ENCODE results near the gene GABBR2.

Gene GABBR2

GRCh38 chr9:98521141-98521540, 187.6 kb downstream of the GABBR2 start:
- ATAC-seq (ENCODE audit: low read depth): peak; percentile 63; the same call in 2 of the 3 replicates
- no peak for DNase-seq (ENCODE audit: low spot score)
- no peaks in the 10 kb centered on the region for H3K9me3 ChIP-seq (ENCODE audit: severe bottlenecking)
- H3K27me3 ChIP-seq (ENCODE audit: insufficient read depth, poor library complexity, severe bottlenecking): no peaks in the 10 kb centered on the region
- no peaks in the 10 kb centered on the region for H3K36me3 ChIP-seq (ENCODE audit: low read depth)
- no peak overlapping the region for H3K27ac ChIP-seq (ENCODE audit: poor library complexity, severe bottlenecking)
- peaks cover 6% of the 10 kb centered on the region for H3K4me1 ChIP-seq (ENCODE audit: insufficient read depth, poor library complexity, severe bottlenecking)
- no peak overlapping the region for H3K4me3 ChIP-seq (ENCODE audit: severe bottlenecking)
- TF ChIP-seq CTCF (IDR thresholded peaks at IDR 0.05; ENCODE audit: poor library complexity, severe bottlenecking): no peak

- Histone ChIP-seq H3K27ac (ENCODE audit: poor library complexity, severe bottlenecking) (no peak overlapping the region), H3K27me3 (ENCODE audit: insufficient read depth, poor library complexity, severe bottlenecking) (no peaks in the 10 kb centered on the region), H3K4me1 (ENCODE audit: insufficient read depth, poor library complexity, severe bottlenecking) (peaks cover 6% of the 10 kb centered on the region), H3K4me3 (ENCODE audit: severe bottlenecking) (no peak overlapping the region), H3K36me3 (ENCODE audit: low read depth) (no peaks in the 10 kb centered on the region), H3K9me3 (ENCODE audit: severe bottlenecking) (no peaks in the 10 kb centered on the region)
- DNase-seq (ENCODE audit: low spot score) (no peak), ATAC-seq (ENCODE audit: low read depth) (no peak)
- TF ChIP-seq CTCF (IDR thresholded peaks at IDR 0.05; ENCODE audit: poor library complexity, severe bottlenecking): no peak
Observed at GRCh38 chr9:98520221-98520960, 188.3 kb downstream of the GABBR2 start.

- no peaks in the 10 kb centered on the region for H3K27me3 ChIP-seq (ENCODE audit: insufficient read depth, poor library complexity, severe bottlenecking)
- DNase-seq (ENCODE audit: low spot score): no peak
- no peak for ATAC-seq (ENCODE audit: low read depth)
- TF ChIP-seq CTCF (IDR thresholded peaks at IDR 0.05; ENCODE audit: poor library complexity, severe bottlenecking): no peak
- H3K27ac ChIP-seq (ENCODE audit: poor library complexity, severe bottlenecking): no peak overlapping the region
- no peaks in the 10 kb centered on the region for H3K36me3 ChIP-seq (ENCODE audit: low read depth)
- peaks cover 6% of the 10 kb centered on the region for H3K4me1 ChIP-seq (ENCODE audit: insufficient read depth, poor library complexity, severe bottlenecking)
- no peak overlapping the region for H3K4me3 ChIP-seq (ENCODE audit: severe bottlenecking)
- H3K9me3 ChIP-seq (ENCODE audit: severe bottlenecking): no peaks in the 10 kb centered on the region
Observed at GRCh38 chr9:98519641-98520040, 189.1 kb downstream of the GABBR2 start.

- no peak for ATAC-seq (ENCODE audit: low read depth)
- Histone ChIP-seq H3K36me3 (ENCODE audit: low read depth) (no peaks in the 10 kb centered on the region), H3K27me3 (ENCODE audit: insufficient read depth, poor library complexity, severe bottlenecking) (no peaks in the 10 kb centered on the region), H3K4me3 (ENCODE audit: severe bottlenecking) (no peak overlapping the region), H3K4me1 (ENCODE audit: insufficient read depth, poor library complexity, severe bottlenecking) (peaks cover 6% of the 10 kb centered on the region), H3K27ac (ENCODE audit: poor library complexity, severe bottlenecking) (no peak overlapping the region), H3K9me3 (ENCODE audit: severe bottlenecking) (no peaks in the 10 kb centered on the region)
- no peak for DNase-seq (ENCODE audit: low spot score)
- TF ChIP-seq CTCF (IDR thresholded peaks at IDR 0.05; ENCODE audit: poor library complexity, severe bottlenecking): no peak
Observed at GRCh38 chr9:98518556-98518955, 190.2 kb downstream of the GABBR2 start.

GRCh38 chr9:98517761-98518160, 191.0 kb downstream of the GABBR2 start:
- TF ChIP-seq CTCF (IDR thresholded peaks at IDR 0.05; ENCODE audit: poor library complexity, severe bottlenecking): no peak
- H3K4me1 ChIP-seq (ENCODE audit: insufficient read depth, poor library complexity, severe bottlenecking): peaks cover 6% of the 10 kb centered on the region
- DNase-seq (ENCODE audit: low spot score) (no peak), ATAC-seq (ENCODE audit: low read depth) (no peak)
- H3K36me3 ChIP-seq (ENCODE audit: low read depth): no peaks in the 10 kb centered on the region
- H3K27ac ChIP-seq (ENCODE audit: poor library complexity, severe bottlenecking): no peak overlapping the region
- no peaks in the 10 kb centered on the region for H3K27me3 ChIP-seq (ENCODE audit: insufficient read depth, poor library complexity, severe bottlenecking)
- no peaks in the 10 kb centered on the region for H3K9me3 ChIP-seq (ENCODE audit: severe bottlenecking)
- H3K4me3 ChIP-seq (ENCODE audit: severe bottlenecking): no peak overlapping the region
